Sigmoid colon (tissue), 4 donors: ENCODE data around the gene DNMT1.

Source experiments
- EP300 ChIP-seq, 4 donors: sonication (generic); formaldehyde crosslinking; IDR thresholded peaks; one replicate each; pipeline ENCODE4 v1.6.1; 2017; ENCODE audit warnings: antibody characterized with exemption in 4 of 4
- POLR2A ChIP-seq, 2 donors: fragments of 450-650 bp; IDR thresholded peaks; one replicate each; pipeline ENCODE4 v1.6.1; 2016; ENCODE audit warnings: antibody characterized with exemption in 2 of 2, mild to moderate bottlenecking in 2 of 2, moderate library complexity in 2 of 2
- POLR2AphosphoS5 ChIP-seq, 4 donors: sonication (generic); formaldehyde crosslinking; IDR thresholded peaks; one replicate each; pipeline ENCODE4 v1.6.1; 2017; ENCODE audit warnings: antibody characterized with exemption in 4 of 4
- TF ChIP-seq, protein P1 (sequence below), 4 experiments: fragments of 450-650 bp in 3 of 4; fragments of 200-600 bp in 1 of 4; IDR thresholded peaks; one replicate each; pipeline ENCODE4 v1.5.1; 2016 to 2019; ENCODE audit warnings: antibody characterized with exemption in 4 of 4, mild to moderate bottlenecking in 3 of 4, moderate library complexity in 2 of 4

DNA sequence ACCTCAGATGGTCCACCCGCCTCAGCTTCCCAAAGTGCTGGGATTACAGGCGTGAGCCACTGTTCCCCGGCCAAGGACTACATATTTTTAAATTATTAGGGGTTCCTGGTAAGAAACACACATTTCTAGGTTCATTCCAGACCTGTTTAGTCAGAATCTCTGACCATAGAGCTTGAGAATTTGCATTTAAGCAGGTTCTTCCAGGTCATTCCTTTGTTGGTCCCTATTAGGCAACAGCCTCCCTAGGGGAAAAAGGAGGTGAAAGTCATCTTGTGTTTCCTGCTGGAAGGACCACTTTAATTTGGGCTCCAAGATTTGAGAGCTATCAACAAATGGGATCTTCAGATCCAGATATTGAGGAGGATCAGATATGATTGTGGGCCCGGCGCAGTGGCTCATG lies 20.0 kb upstream of the DNMT1 start:
- TF ChIP-seq POLR2A (IDR thresholded peaks at IDR 0.05) (no peak), POLR2AphosphoS5 (IDR thresholded peaks at IDR 0.05) (no peak), EP300 (IDR thresholded peaks at IDR 0.05) (no peak)
- TF ChIP-seq, protein P1, sequence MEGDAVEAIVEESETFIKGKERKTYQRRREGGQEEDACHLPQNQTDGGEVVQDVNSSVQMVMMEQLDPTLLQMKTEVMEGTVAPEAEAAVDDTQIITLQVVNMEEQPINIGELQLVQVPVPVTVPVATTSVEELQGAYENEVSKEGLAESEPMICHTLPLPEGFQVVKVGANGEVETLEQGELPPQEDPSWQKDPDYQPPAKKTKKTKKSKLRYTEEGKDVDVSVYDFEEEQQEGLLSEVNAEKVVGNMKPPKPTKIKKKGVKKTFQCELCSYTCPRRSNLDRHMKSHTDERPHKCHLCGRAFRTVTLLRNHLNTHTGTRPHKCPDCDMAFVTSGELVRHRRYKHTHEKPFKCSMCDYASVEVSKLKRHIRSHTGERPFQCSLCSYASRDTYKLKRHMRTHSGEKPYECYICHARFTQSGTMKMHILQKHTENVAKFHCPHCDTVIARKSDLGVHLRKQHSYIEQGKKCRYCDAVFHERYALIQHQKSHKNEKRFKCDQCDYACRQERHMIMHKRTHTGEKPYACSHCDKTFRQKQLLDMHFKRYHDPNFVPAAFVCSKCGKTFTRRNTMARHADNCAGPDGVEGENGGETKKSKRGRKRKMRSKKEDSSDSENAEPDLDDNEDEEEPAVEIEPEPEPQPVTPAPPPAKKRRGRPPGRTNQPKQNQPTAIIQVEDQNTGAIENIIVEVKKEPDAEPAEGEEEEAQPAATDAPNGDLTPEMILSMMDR (IDR thresholded peaks at IDR 0.05): no peak
